GM23338 (cell line): ENCODE data around the gene PACS1. TPM values are rescaled to one million over a fixed set of nuclear protein-coding genes. Genes with fewer than 3 reads are reported as not detected.

ENCODE experiments used
- ATAC-seq: fragments of 200-7000 bp; cut with Tn5 transposase; 3 replicates; pipeline ENCODE4 v1.9.1; 2020
- DNase-seq: peaks from one replicate; pipeline ENCODE4 v3.0.0-alpha.2; 2015; ENCODE audit warnings: low spot score
- H2AFZ ChIP-seq: fragments of 200-600 bp; sonication (generic); 2 replicates; pipeline ENCODE4 v1.8.0; 2016; ENCODE audit warnings: antibody characterized with exemption, mild to moderate bottlenecking, moderate library complexity
- H3F3A ChIP-seq: fragments of 200-600 bp; sonication (generic); replicated peaks from 2 replicates; pipeline ENCODE4 v1.8.0; 2017; ENCODE audit warnings: antibody characterized with exemption, mixed run types, low read depth
- H3K27ac ChIP-seq: fragments of 200-600 bp; sonication (generic); 2 replicates; pipeline ENCODE4 v1.6.1; 2016; ENCODE audit warnings: low read depth
- H3K27me3 ChIP-seq: fragments of 200-600 bp; sonication (generic); 2 replicates; pipeline ENCODE4 v1.8.0; 2016; ENCODE audit warnings: mild to moderate bottlenecking, mixed run types, moderate library complexity; ENCODE audit not compliant: insufficient read depth
- H3K36me3 ChIP-seq: fragments of 200-600 bp; sonication (generic); 2 replicates; pipeline ENCODE4 v1.8.0; 2016; ENCODE audit warnings: mild to moderate bottlenecking; ENCODE audit not compliant: insufficient read depth
- H3K4me1 ChIP-seq: fragments of 200-600 bp; sonication (generic); 2 replicates; pipeline ENCODE4 v1.8.0; 2016; ENCODE audit warnings: mild to moderate bottlenecking, moderate library complexity; ENCODE audit not compliant: insufficient read depth
- H3K4me2 ChIP-seq: fragments of 200-600 bp; sonication (generic); 2 replicates; pipeline ENCODE4 v1.7.1; 2017; ENCODE audit warnings: mixed run types
- H3K4me3 ChIP-seq: fragments of 200-600 bp; sonication (generic); 2 replicates; pipeline ENCODE4 v1.6.1; 2016; ENCODE audit warnings: mixed run types
- H3K79me2 ChIP-seq: fragments of 200-600 bp; sonication (generic); replicated peaks from 2 replicates; pipeline ENCODE4 v1.8.0; 2017; ENCODE audit warnings: mild to moderate bottlenecking; ENCODE audit not compliant: insufficient read depth
- H3K9me2 ChIP-seq: fragments of 200-600 bp; sonication (generic); 2 replicates; pipeline ENCODE4 v1.8.0; 2017; ENCODE audit not compliant: insufficient read depth
- H4K20me1 ChIP-seq: fragments of 200-600 bp; sonication (generic); replicated peaks from 2 replicates; pipeline ENCODE4 v1.8.0; 2017; ENCODE audit warnings: mild to moderate bottlenecking; ENCODE audit not compliant: insufficient read depth
- H3K27ac Mint-ChIP-seq: 2 replicates; pipeline ENCODE4 v1.8.0; 2020; ENCODE audit warnings: inconsistent platforms, mild to moderate bottlenecking, moderate library complexity, mixed read lengths
- H3K27me3 Mint-ChIP-seq: 3 replicates; pipeline ENCODE4 v1.8.0; 2022; ENCODE audit warnings: low read depth, mild to moderate bottlenecking, moderate library complexity, mixed read lengths, inconsistent platforms; ENCODE audit not compliant: insufficient read depth, poor library complexity
- H3K36me3 Mint-ChIP-seq: 3 replicates; pipeline ENCODE4 v1.8.0; 2021; ENCODE audit warnings: low read depth, mild to moderate bottlenecking, inconsistent platforms, moderate library complexity, mixed read lengths
- H3K4me1 Mint-ChIP-seq: 3 replicates; pipeline ENCODE4 v1.8.0; 2020; ENCODE audit warnings: mild to moderate bottlenecking, inconsistent platforms, mixed read lengths
- H3K4me3 Mint-ChIP-seq: 3 replicates; pipeline ENCODE4 v1.8.0; 2021; ENCODE audit warnings: moderate library complexity, mild to moderate bottlenecking, inconsistent platforms, mixed read lengths
- H3K9me3 Mint-ChIP-seq: 3 replicates; pipeline ENCODE4 v1.8.0; 2020; ENCODE audit warnings: moderate library complexity, mild to moderate bottlenecking, inconsistent platforms, mixed read lengths
- CREB1 ChIP-seq: fragments of 250-450 bp; sonication (Bioruptor Pico); IDR thresholded peaks from 2 replicates; pipeline ENCODE4 v1.5.0; 2020; ENCODE audit warnings: low read depth, mild to moderate bottlenecking, moderate library complexity
- EZH2 ChIP-seq: fragments of 200-600 bp; sonication (generic); IDR thresholded peaks from one replicate; pipeline ENCODE4 v1.8.0; 2017; ENCODE audit warnings: antibody characterized with exemption, mild to moderate bottlenecking, low read depth; ENCODE audit not compliant: unreplicated experiment
- EZH2phosphoT487 ChIP-seq: fragments of 200-600 bp; sonication (generic); IDR thresholded peaks from one replicate; pipeline ENCODE4 v1.8.1; 2018; ENCODE audit warnings: antibody characterized with exemption; ENCODE audit not compliant: unreplicated experiment
- JUNB ChIP-seq: IDR thresholded peaks from one replicate; pipeline ENCODE4 v1.6.1; 2016; ENCODE audit warnings: antibody characterized with exemption; ENCODE audit not compliant: unreplicated experiment
- NANOG ChIP-seq: IDR thresholded peaks from 2 replicates; pipeline ENCODE4 v1.6.1; 2016; ENCODE audit warnings: antibody characterized with exemption, borderline replicate concordance
- STAT1 ChIP-seq: IDR thresholded peaks from one replicate; pipeline ENCODE4 v1.6.1; 2016; ENCODE audit warnings: antibody characterized with exemption; ENCODE audit not compliant: unreplicated experiment
- ZNF331 ChIP-seq: fragments of 250-450 bp; sonication (Bioruptor Pico); IDR thresholded peaks from 2 replicates; pipeline ENCODE4 v1.5.0; 2020; ENCODE audit warnings: low read depth, mild to moderate bottlenecking, moderate library complexity
- polyA plus RNA-seq: library from polyadenylated mRNA; unstranded; fragments of >200 nt; fragmentation: Nextera tagmentation; extraction: Ambion mirVana; gene quantifications from 2 replicates; pipeline ENCODE4 v1.2.1, GENCODE V29; 2016
- total RNA-seq: library from RNA; depleted of rRNA; stranded (reverse); fragments of >200 nt; shearing (Covaris generic); gene quantifications from 2 replicates; pipeline ENCODE4 v1.2.3, GENCODE V29; 2014
- TF ChIP-seq, protein P1 (sequence below): IDR thresholded peaks from one replicate; pipeline ENCODE4 v1.6.1; 2018; ENCODE audit warnings: antibody characterized with exemption; ENCODE audit not compliant: unreplicated experiment
- TF ChIP-seq, protein P2 (sequence below): fragments of 250-450 bp; sonication (Bioruptor Pico); IDR thresholded peaks from 2 replicates; pipeline ENCODE4 v1.5.0; 2020; ENCODE audit warnings: mild to moderate bottlenecking, moderate library complexity

Gene PACS1
- total and polyA plus RNA-seq, 2 experiments from 2014 or later = 8.0 to 37.5 TPM

DNA sequence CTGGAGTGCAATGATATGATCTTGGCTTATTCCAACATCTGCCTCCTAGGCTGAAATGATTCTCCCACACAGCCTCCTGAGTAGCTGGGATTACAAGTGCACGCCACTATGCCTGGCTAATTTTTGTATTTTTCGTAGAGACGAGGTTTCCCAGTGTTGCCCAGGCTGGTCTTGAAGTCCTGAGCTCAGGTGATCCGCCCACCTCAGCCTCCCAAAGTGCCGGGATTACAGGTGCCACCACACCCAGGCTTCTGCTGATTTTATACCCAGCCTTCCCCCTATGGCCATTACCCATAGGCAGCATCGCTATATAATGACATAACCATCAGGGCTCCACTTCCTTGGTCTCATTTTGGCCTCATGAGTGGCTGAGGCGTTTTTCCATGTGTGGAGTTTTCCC, 137.7 kb downstream of the PACS1 start (continued):
- TF ChIP-seq NANOG = no peak
- TF ChIP-seq JUNB = no peak
- TF ChIP-seq CREB1 (CRISPR knock-in tag) = no peak

DNA sequence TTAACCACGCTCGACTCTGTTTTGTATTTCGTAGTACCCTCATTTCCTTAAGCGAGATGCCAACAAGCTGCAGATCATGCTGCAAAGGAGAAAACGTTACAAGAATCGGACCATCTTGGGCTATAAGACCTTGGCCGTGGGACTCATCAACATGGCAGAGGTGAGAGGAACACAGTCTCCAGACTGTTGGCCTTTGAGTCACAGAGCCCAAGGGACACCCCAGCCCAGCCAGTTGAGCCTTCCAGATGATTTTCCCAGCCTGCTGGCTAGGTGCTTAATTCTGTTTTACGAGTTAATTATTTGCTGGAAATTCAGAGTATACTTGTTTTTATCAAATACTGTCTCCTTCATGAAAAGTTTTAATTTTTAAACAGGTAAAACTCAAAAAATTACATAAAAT, 141.0 kb downstream of the PACS1 start:
- Mint-ChIP-seq H3K4me1 (no peaks in the 10 kb centered on the region), H3K9me3 (no peaks in the 10 kb centered on the region), H3K27me3 (peaks cover 3% of the 10 kb centered on the region), H3K36me3 (no peaks in the 10 kb centered on the region; the same call in 2 of the 3 replicates), H3K4me3 (no peak overlapping the region), H3K27ac (no peak overlapping the region)
- DNase-seq (no peak), ATAC-seq (no peak)
- H4K20me1 ChIP-seq = no peaks in the 10 kb centered on the region
- H3K4me3 ChIP-seq = no peak overlapping the region
- H3K4me2 ChIP-seq = no peak overlapping the region
- no peaks in the 10 kb centered on the region for H3K9me2 ChIP-seq
- H3K27me3 ChIP-seq = no peaks in the 10 kb centered on the region
- no peaks in the 10 kb centered on the region for H3F3A ChIP-seq
- H3K27ac ChIP-seq = no peak overlapping the region
- no peak for TF ChIP-seq ZNF331 (CRISPR knock-in tag)
- no peak for TF ChIP-seq STAT1
- TF ChIP-seq, protein P1, sequence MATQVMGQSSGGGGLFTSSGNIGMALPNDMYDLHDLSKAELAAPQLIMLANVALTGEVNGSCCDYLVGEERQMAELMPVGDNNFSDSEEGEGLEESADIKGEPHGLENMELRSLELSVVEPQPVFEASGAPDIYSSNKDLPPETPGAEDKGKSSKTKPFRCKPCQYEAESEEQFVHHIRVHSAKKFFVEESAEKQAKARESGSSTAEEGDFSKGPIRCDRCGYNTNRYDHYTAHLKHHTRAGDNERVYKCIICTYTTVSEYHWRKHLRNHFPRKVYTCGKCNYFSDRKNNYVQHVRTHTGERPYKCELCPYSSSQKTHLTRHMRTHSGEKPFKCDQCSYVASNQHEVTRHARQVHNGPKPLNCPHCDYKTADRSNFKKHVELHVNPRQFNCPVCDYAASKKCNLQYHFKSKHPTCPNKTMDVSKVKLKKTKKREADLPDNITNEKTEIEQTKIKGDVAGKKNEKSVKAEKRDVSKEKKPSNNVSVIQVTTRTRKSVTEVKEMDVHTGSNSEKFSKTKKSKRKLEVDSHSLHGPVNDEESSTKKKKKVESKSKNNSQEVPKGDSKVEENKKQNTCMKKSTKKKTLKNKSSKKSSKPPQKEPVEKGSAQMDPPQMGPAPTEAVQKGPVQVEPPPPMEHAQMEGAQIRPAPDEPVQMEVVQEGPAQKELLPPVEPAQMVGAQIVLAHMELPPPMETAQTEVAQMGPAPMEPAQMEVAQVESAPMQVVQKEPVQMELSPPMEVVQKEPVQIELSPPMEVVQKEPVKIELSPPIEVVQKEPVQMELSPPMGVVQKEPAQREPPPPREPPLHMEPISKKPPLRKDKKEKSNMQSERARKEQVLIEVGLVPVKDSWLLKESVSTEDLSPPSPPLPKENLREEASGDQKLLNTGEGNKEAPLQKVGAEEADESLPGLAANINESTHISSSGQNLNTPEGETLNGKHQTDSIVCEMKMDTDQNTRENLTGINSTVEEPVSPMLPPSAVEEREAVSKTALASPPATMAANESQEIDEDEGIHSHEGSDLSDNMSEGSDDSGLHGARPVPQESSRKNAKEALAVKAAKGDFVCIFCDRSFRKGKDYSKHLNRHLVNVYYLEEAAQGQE = no peak
- TF ChIP-seq EZH2 = no peak
- no peaks in the 10 kb centered on the region for H3K4me1 ChIP-seq
- no peaks in the 10 kb centered on the region for H3K36me3 ChIP-seq
- no peak overlapping the region for H2AFZ ChIP-seq
- no peaks in the 10 kb centered on the region for H3K79me2 ChIP-seq

DNA sequence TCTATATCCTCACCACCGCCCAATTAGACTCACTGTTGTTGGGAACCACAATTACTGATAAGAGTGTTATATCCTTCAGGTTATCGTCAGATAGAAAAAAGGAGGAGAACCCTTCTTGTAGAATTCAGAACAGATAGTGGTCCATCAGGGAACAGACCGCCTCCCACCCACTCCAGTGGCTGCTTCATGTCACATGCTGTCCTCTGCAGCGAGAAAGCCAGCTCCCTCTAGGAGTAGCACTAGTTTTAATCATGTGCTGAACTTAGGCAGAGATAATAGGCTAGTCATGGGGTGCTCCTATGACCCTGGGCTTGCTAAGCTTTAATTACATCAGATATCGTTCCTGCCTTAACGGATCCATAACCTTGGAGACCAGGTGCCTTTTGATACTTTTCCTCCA, 146.8 kb downstream of the PACS1 start:
- Mint-ChIP-seq H3K27me3 (peaks cover 11% of the 10 kb centered on the region), H3K4me1 (peaks cover 3% of the 10 kb centered on the region; the same call in 2 of the 3 replicates), H3K36me3 (peaks cover 10% of the 10 kb centered on the region; the same call in 2 of the 3 replicates), H3K27ac (no peak overlapping the region), H3K4me3 (no peak overlapping the region), H3K9me3 (no peaks in the 10 kb centered on the region)
- no peaks in the 10 kb centered on the region for H3K36me3 ChIP-seq
- no peaks in the 10 kb centered on the region for H3K79me2 ChIP-seq
- H3K4me1 ChIP-seq = no peaks in the 10 kb centered on the region
- no peak overlapping the region for H3K4me2 ChIP-seq
- ATAC-seq = no peak
- no peak overlapping the region for H3K27ac ChIP-seq
- H3K27me3 ChIP-seq = no peaks in the 10 kb centered on the region
- no peaks in the 10 kb centered on the region for H4K20me1 ChIP-seq
- H3K9me2 ChIP-seq = no peaks in the 10 kb centered on the region
- no peak overlapping the region for H3K4me3 ChIP-seq
- no peak overlapping the region for H2AFZ ChIP-seq
- H3F3A ChIP-seq = no peaks in the 10 kb centered on the region; the same call in 1 of the 2 replicates
- no peak for DNase-seq
- TF ChIP-seq, protein P2, sequence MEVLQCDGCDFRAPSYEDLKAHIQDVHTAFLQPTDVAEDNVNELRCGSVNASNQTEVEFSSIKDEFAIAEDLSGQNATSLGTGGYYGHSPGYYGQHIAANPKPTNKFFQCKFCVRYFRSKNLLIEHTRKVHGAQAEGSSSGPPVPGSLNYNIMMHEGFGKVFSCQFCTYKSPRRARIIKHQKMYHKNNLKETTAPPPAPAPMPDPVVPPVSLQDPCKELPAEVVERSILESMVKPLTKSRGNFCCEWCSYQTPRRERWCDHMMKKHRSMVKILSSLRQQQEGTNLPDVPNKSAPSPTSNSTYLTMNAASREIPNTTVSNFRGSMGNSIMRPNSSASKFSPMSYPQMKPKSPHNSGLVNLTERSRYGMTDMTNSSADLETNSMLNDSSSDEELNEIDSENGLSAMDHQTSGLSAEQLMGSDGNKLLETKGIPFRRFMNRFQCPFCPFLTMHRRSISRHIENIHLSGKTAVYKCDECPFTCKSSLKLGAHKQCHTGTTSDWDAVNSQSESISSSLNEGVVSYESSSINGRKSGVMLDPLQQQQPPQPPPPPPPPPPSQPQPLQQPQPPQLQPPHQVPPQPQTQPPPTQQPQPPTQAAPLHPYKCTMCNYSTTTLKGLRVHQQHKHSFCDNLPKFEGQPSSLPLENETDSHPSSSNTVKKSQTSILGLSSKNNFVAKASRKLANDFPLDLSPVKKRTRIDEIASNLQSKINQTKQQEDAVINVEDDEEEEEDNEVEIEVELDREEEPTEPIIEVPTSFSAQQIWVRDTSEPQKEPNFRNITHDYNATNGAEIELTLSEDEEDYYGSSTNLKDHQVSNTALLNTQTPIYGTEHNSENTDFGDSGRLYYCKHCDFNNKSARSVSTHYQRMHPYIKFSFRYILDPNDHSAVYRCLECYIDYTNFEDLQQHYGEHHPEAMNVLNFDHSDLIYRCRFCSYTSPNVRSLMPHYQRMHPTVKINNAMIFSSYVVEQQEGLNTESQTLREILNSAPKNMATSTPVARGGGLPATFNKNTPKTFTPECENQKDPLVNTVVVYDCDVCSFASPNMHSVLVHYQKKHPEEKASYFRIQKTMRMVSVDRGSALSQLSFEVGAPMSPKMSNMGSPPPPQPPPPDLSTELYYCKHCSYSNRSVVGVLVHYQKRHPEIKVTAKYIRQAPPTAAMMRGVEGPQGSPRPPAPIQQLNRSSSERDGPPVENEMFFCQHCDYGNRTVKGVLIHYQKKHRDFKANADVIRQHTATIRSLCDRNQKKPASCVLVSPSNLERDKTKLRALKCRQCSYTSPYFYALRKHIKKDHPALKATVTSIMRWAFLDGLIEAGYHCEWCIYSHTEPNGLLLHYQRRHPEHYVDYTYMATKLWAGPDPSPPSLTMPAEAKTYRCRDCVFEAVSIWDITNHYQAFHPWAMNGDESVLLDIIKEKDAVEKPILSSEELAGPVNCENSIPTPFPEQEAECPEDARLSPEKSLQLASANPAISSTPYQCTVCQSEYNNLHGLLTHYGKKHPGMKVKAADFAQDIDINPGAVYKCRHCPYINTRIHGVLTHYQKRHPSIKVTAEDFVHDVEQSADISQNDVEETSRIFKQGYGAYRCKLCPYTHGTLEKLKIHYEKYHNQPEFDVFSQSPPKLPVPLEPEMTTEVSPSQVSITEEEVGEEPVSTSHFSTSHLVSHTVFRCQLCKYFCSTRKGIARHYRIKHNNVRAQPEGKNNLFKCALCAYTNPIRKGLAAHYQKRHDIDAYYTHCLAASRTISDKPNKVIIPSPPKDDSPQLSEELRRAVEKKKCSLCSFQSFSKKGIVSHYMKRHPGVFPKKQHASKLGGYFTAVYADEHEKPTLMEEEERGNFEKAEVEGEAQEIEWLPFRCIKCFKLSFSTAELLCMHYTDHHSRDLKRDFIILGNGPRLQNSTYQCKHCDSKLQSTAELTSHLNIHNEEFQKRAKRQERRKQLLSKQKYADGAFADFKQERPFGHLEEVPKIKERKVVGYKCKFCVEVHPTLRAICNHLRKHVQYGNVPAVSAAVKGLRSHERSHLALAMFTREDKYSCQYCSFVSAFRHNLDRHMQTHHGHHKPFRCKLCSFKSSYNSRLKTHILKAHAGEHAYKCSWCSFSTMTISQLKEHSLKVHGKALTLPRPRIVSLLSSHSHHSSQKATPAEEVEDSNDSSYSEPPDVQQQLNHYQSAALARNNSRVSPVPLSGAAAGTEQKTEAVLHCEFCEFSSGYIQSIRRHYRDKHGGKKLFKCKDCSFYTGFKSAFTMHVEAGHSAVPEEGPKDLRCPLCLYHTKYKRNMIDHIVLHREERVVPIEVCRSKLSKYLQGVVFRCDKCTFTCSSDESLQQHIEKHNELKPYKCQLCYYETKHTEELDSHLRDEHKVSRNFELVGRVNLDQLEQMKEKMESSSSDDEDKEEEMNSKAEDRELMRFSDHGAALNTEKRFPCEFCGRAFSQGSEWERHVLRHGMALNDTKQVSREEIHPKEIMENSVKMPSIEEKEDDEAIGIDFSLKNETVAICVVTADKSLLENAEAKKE (CRISPR knock-in tag) = no peak
- TF ChIP-seq EZH2phosphoT487 (no peak), JUNB (no peak)
